Posterior vena cava (tissue), 2 donors: ENCODE measurements around the gene GNG3. TPM values are rescaled to one million over a fixed set of nuclear protein-coding genes. Genes with fewer than 3 reads are reported as not detected.
"Not testable (repeated sequence)": the region's sequence is repeated elsewhere in the genome, so short reads cannot be mapped to it uniquely, and the experiment has no call there.

ENCODE experiments used
- DNase-seq: peaks from one replicate; pipeline ENCODE4 v3.0.0-alpha.2; 2020; ENCODE audit warnings: low spot score
- intact Hi-C, 2 donors: fragments of 100-400 bp; cut with DNase I; formaldehyde crosslinking; loops; one replicate each; pipeline versions ENCODE4 v1.14.1 to v1.14.2; 2022 to 2023
- total RNA-seq, 2 donors: library from RNA; stranded (reverse); fragmentation: NEBNext Ultra II Directional; extraction: Animal tissue kit (Norgen Biotek cat#: 25700); gene quantifications; one replicate each; pipeline ENCODE4 v1.2.1, GENCODE V29; 2021
- donor health status: DM: yes; HTN: yes; CAD: no.
- donor health status: DM: yes; HTN: yes; CAD: no.

The GNG3 gene
- total RNA-seq, 2 donors from 2014 or later = not detected

DNA sequence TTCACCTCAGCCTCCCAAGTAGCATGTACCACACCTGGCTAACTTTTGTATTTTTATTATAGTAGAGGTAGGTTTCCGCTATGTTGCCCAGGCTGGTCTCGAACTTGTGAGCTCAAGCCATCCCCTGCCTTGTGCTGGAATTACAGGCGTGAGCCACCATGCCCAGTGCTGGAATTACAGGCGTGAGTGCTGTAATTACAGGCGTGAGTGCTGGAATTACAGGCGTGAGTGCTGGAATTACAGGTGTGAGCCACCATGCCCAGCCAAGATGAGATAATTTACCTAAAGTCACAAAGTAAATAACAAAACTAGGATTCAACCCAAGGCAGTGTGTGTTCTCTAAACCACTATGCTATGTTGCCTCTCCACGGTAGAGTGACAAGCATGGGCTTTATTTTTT lies 25.0 kb upstream of the GNG3 start:
- no peak for DNase-seq
- intact Hi-C loops = no loop called here

DNA sequence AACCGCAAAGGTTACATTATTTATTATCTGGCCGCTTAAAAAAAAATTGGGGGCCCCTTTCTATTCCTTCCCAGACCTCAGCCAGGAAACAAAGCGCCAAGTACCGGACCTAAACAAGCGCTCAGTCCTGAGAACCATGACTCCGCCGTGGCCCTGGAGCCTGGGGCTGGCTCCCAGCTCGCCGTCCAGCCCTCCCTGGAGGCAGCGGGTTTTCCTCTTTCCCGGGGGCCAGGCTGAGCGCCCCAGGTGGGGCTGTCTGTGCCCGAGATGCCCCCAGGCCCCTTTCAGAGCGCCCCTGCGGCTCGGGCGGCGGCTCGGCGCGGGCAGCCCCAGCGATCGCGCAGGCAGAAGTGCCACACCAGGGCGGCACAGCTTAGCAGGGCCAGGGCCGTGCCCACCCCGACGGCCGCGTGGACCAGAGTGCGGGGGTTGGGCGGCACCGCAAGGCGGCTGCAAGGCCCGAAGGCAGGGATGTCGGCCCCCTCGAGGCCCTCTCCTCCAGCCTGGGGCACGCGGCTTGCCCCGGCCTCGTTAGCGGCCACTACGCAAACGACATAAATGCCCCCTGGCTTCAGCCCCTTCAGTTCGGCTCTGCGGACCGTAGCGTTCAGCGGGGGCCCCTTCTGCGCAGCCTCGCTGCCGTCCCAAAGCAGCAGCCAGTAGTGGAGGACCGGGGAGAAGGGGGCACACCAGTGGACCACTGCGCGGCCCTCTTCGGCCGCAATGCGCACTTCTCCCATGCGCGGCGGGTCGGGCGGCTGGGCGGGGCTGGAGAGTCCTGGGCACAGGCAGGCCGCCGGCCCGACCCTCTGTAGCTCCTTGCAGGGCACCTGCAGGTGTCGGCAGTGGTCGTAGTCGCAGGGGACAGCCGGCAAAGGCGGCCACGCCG lies 19.7 kb upstream of the GNG3 start:
- intact Hi-C loops = no loop called here
- DNase-seq = no peak

DNA sequence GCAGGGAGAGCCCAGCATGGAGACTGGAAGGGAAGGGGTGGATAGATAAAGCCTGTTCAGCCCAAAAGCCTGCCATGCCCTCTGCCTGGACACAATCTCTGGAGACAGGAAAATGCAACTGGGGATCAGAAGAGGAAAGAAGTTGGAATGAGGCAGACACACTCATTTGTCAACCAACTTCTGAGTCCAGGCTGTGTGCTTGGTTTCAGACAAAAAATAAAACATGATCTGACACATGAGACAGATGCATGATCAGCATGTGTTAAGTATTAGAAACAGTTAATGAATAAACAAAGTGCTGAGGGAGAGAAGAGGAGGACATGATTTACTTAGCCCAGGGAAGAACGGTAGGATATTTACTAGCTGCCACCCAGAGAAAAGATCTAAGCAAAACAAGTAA lies 19.0 kb upstream of the GNG3 start:
- intact Hi-C loops = no loop called here
- DNase-seq = no peak

DNA sequence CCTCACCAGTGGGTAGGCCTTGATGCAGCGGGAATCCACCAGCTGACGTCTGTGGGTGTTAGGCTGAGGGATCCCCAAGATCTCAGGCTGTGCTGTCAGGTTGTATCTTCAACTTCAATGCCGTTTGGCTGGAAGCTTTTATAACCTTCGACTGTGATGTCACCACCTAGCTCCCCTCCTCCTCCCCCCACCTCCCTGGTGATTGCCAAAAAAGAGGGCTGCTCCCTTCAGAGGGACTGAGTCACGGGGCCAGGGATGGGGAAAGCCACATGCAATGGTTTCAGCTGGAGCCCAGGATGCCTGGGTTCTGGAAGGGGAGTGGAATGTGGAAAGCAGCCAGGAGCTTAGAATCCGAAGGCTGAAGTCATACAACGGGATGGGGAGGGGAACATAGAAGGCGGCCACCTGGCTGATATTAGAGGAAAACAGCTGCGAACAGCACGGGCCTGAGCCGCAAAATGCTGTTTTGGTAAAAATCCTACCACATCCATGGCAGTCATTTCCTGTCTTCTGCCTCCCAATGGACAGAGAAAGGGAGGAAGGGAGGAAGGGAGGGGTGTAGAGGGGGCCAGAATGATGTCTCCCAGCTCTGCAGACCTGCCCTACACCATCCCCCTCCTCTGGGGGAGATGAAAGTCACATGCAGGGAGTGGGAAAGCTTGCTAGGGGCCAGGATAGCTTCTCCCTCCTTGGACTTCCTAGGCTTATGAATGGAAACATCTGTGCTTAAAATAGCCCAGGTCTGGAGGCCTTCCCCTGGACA lies 17.9 kb upstream of the GNG3 start, which contains the start of gene LRRN4CL:
TSS of gene LRRN4CL (minus strand) at position 110 of the 763 bp plus-strand sequence. CDS start 1,022 bp downstream, outside the sequence.
- intact Hi-C loops = loop anchor here (5.0 to 10.0 kb wide), 2 partner anchors 292 to 295 kb away; no protein-coding TSS in a partner anchor
- peak; percentile 90 for DNase-seq

DNA sequence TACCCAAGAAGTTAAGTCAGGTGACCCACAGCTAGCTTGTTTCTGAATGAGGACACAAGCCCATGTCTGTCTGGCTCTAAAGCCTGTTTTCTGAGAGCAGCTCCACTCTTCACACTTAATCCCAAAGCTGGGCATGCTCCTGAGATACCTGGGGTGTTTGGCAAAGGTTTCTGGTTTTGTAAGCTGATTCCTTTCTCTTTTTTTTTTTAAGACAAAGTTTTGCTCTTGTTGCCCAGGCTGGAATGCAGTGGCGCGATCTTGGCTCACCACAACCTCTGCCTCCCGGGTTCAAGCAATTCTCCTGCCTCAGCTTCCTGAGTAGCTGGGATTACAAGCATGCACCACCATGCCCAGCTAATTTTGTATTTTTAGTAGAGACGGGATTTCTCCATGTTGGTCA lies 13.9 kb upstream of the GNG3 start:
- not testable (repeated sequence) for DNase-seq
- intact Hi-C loops = loop anchor here (5.0 to 10.0 kb wide), 2 partner anchors 296 to 299 kb away; no protein-coding TSS in a partner anchor

DNA sequence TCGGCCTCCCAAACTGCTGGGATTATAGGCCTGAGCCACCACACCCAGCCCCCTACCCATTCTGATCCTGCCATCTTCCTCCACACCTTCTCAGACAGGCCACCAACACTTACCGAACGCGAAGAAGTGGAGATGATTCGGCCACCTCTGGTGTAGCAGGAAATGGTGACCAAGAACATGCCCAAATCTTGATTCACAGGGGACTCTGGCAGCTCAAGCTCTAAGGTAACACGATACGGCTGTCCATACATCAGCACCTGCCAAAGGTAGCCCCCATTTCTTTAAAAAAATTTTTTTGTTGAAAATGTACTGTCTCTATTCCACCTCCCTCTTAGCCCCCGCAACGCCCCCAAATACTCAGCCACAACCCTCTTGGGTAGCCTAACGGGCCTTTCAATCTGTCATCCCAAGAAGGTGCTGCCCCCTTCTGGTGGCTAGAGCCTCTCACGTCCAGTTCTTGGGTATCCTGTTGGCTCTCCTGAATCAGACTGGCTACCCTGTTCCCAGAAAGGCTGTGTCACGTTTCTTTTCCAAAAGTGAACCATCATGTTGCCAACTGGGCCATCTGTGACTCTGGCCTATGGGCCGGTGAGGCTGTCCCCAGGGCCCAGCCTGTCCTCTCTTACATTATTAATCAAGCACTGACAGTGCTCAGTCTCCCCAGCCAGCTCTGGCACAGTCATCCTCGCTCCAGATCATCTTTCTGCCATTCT lies 12.9 kb upstream of the GNG3 start:
- intact Hi-C loops = loop anchor here (5.0 to 10.0 kb wide), 2 partner anchors 297 to 300 kb away; no protein-coding TSS in a partner anchor
- peak; percentile 93 for DNase-seq

DNA sequence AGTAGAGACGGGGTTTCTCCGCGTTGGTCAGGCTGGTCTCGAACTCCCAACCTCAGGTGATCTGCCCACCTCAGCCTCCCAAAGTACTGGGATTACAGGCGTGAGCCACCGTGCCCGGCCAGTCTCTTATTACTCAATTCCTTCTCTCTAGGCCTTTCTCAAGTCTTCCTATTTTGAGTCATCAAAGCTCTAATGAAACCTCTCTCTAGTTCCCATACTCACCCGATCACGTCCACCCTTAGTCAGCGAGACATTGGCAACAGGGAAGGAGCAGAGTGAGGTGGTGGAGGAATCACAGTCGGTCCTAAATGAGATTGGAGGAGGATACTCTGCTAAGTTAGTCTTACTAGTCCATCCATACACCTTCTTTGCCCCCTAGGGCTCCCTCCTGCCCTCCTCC lies 5.2 kb upstream of the GNG3 start:
- intact Hi-C loops = no loop called here
- DNase-seq = no peak

DNA sequence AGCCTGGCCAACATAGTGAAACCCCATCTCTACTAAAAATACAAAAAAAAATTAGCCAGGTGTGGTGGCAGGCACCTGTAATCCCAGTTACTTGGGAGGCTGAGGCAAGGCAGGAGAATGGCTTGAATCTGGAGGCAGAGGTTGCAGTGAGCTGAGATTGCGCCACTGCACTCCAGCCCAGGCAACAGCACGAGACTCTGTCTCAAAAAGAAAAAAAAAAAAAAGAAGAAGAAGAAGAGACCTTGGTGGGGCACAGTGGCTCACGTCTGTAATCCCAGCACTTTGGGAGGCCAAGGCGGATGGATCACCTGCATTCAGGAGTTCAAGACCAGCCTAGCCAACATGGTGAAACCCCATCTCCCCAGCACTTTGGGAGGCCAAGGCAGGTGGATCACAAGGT lies 3.6 kb upstream of the GNG3 start:
- DNase-seq, intact Hi-C loops: not testable (repeated sequence)

DNA sequence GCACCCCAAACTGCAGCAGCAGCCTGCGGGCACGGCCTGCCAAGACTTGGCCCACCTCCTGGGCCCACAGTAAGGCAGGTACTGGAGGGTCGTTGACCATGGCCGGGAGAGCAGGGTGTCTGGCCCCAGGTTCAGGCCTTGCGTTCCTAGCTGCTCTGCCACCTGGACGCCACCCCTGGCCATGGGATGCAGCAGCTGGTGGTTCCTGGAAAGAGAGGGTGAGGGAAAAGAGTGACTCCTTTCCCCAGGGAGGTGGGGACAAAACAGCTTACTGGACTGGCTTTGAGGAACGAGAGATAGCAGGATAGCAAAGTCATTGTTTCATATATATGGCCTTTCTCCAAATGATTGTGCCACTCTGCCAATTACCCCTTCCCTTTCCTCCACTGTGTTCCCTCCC lies 2.1 kb upstream of the GNG3 start:
- DNase-seq = no peak
- intact Hi-C loops = no loop called here

DNA sequence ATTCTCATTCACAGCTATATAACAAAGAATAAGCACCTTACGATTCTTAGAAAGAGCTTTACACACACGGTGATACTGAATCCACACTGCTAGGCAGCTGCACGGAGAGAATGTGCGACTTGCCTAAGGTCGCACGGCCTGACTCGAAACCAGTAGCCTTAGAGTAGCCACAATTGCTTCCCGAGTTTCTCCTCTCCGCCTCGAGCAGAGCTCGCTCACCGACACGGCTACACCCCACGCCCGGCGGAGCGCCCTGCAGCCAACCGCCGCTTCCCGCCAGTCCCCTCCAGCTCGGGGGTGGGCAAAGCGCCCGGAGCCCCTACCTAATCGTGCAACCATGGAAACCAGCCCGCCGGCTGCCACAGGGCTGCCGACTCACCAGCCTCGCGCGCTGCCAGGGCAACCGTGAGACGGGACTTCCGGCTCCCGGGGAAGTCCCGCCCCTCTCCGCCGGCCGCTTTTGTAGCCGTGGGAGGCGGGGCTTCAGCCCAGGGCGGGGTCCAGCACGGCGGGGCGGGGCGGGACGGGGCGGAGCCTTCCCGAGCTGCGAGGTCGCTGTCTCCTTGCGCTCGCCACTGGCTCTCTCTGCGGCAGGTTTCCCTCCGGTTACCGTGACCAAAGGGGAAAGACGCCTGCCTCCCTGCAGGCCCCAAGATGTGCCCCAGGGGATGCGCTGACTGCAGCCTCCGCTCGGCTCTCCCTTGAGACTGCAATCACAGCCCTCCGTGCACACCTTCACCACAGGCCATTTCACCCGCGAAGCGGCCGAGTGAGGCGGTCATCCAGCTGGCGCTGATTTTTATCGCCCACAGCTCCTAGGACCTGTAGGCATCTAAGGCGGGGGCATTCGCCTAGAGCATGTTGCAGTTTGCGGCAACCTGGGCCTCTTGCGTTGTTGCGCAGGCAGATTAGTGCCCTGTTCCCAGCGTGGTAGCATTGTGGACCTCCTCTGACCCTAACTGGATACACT lies 1.3 kb upstream of the GNG3 start:
- intact Hi-C loops = no loop called here
- DNase-seq = peak; percentile 99

DNA sequence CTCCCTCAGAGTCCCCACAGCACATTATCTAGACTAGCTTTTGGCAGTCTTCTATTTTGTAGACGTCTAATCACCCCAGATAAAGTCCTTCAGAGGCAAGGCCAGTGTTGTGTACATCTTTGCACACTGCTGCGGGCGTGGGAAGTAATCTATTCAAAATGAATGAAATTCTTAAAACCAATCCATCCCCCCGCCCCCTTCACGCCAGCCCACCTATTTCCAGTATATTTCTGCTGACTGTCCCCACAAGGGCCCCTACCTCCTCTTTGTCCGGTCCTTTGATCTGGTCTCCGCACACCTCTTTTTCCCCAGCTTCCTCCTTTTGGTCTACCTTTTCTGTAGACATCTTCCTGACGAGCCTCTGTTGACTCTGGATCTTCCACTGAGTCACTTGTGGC lies 627 bp upstream of the GNG3 start:
- DNase-seq = no peak

DNA sequence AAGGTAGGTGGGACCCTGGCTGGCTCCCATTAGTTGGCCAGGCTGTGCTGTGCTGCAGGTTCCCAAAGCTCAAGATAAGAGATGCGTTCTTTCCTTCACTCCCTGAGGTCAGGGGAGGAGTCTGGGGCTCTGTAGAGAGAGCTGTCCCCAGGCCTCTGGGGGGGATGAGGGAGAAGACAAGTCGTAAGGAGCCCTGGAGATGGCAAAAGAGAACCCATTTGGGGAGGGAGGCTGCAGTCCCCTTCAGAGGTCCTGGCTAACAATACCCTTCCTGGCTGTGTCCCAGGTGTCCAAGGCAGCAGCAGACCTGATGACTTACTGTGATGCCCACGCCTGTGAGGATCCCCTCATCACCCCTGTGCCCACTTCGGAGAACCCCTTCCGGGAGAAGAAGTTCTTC lies 916 bp downstream of the GNG3 start:
- no peak for DNase-seq
- intact Hi-C loops = no loop called here

More for the DNA sequence above, 627 bp upstream of the GNG3 start:
- intact Hi-C loops = no loop called here

DNA sequence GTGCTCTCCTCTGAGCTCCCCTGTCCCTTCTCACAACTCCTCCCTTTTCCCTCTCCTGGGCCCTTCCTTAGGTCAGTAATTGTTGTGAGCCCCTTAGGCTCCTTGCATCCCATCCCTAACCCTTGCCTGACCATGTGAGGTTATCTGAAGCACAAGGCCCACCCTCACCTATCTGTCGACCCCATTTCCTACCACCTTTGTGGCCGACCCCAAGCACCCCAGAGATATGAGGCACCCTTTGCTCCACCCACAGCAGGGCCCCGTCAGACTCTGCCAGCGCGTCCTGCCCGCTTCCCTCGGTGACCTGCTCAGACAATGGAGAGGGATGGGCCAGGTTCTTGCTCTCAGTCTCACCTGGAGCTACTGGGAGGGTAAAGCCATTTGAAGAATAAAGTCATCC lies 1.3 kb downstream of the GNG3 start:
- intact Hi-C loops = no loop called here
- DNase-seq = no peak

DNA sequence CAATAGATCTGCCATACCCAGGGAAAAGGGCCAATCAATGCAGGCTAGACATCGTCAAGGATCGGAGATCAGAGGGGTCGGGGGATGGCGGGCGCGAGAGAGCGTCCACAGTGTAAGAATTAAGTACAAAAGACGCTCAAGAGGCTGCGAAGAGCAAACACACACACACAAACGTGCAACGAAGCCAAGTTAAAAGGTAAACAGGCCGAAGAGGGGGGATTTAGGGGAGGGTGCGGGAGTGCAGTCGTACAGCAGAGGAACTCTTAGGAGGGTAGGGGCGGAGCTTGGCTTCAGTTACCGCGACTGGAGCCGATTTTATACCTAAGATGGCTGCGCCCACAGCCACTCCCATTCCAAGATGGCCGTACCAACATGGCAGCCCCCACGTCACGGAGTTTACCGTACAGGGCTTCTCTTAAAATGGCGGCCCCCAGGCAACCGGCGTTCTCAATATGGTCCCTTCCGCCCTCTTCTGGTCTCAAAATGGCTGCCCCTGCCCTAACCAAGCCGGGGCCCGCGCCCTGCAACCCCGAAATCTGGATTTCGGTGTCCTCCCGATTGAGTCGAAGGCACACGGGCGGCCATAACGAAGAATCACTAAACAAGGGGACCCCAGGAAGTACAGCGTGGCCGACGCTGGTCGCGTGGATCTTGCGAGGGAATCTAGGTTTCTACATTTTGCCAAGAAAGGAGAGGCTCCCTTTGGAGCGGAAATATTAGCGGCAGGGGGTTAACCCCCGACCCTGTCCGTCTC lies 1.9 kb downstream of the GNG3 start:
- intact Hi-C loops = no loop called here
- DNase-seq = peak; percentile 99

DNA sequence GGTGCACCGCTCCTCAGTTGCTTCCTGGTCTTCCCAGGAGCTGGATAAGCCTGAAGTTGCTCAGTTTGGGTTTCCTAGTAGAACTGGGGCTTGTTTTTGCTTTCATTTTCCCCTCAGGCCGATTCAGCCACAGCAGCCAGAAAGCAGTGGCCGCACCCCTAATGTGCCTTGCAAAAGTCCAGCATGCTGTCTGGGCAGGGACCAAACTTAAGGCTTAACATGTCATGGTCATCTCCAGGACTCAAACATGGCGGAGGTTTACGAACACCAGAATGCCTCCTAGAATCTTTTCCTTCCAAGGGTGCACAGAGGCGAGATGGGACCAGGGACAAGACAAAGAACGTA lies 2.5 kb downstream of the GNG3 start:
- intact Hi-C loops = no loop called here
- DNase-seq = no peak

DNA sequence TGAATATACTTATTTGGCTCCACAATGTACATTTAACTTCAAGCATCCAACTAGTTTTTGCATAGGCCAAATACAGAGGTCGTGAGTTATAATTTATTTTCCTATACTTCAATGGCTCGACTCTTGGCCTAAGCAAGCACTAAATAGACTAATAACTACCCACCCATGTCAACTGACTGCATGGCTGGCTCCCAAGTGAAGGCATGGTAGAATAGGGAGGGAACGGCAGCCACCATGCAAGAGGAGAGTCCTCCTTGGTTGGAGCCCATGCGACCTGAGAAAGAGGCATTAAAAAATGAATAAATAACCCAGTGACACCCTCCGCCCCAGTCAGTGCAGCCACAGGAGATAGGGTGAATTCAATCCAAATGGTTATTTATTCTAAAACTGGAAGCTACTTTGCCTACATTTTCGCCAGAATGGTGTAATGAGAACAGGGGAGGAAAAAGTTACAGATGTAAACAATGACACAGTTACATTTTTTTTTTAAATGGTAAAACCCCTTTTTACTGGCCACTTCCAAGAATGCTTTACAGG lies 4.9 kb downstream of the GNG3 start:
- DNase-seq = no peak
- intact Hi-C loops = no loop called here

DNA sequence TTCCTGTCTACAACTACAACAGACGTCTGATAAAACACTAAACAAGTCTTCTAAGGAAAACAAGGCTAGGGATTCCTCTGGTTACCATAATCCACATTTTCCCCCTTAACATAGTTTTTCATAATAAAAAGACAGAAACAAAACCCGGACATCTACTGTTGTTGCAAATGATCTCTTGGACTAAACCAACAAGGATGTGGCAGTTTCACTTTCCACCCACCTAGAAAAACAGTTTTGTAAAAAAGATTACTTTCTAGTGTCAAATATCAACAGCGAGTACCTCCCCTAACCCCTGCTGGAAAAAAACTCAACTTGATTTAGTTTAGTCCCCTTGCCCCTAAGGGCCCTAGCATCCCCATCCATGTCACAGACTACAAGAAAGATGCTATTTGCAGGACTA lies 5.4 kb downstream of the GNG3 start:
- intact Hi-C loops = no loop called here
- no peak for DNase-seq

DNA sequence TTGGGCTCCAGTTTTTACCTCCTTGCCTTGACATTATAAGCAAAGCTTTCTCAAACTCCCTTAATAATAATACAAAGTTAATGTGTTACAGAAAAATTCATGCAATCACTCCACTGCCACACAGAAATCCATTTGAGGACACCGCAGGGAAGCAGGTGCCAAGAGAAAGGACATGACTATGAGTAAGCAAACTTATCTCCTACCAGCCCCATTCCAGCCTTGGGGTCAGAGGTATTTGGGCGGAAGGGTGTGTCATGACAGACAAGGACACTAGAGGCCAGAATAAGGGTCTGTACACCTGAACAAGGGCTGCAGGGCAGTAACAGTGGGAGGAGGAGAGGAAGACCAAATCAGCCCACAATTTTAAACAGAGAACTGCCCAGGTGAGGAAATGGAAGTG lies 5.9 kb downstream of the GNG3 start:
- DNase-seq = no peak
- intact Hi-C loops = no loop called here
